Measurements from ENCODE around the gene DLG1. TPM values are rescaled to one million over a fixed set of nuclear protein-coding genes. Genes with fewer than 3 reads are reported as not detected.

DLG1 gene
- total RNA-seq, 1 experiment from 2014 or later: 89.8 TPM

DNA sequence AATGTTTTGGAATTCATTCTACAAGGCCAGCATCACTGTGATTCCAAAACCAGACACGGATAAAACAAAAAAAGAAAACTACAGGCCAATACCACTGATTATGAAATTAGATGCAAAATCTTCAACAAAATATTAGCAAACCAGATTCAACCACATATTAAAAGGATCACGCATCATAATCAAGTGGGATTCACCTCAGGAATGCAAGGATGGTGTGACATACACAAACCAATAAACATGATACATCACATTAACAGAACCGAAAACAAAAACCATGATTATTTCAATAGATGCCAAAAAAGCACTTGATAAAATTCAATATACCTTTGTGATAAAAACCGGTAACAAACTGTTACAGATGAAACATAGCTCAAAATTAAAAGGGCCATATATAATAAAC, 48.9 kb downstream of the DLG1 start:
- Histone ChIP-seq H3K4me3 (replicated peaks in 1 of 2; ENCODE audit: low read depth in 1 of 2, low read length in 2 of 2) (no peak overlapping the region), H3K27me3 (ENCODE audit: insufficient read depth, low read length) (no peaks in the 10 kb centered on the region), H3K27ac (ENCODE audit: low read depth, low read length) (no peak overlapping the region), H3K4me2 (ENCODE audit: low read length) (no peak overlapping the region), H3K79me2 (ENCODE audit: insufficient read depth, low read length) (peaks cover 96% of the 10 kb centered on the region), H3K9me3 (ENCODE audit: control insufficient read depth in 1 of 2, insufficient read depth in 1 of 2, low read depth in 1 of 2, low read length in 2 of 2) (peaks cover 8 to 24% of the 10 kb centered on the region in 2 experiments; a peak in 2 of 4 replicates), H2AFZ (ENCODE audit: low read depth, low read length, poor library complexity, severe bottlenecking) (no peak overlapping the region), H3K9me2 (ENCODE audit: insufficient read depth) (no peaks in the 10 kb centered on the region), H3K9ac (ENCODE audit: low read length) (no peak overlapping the region), H4K20me1 (ENCODE audit: insufficient read depth) (no peaks in the 10 kb centered on the region), H3K4me1 (ENCODE audit: control insufficient read depth in 1 of 2, insufficient read depth in 2 of 2, low read length in 2 of 2) (no peaks in the 10 kb centered on the region), H3K36me3 (ENCODE audit: control insufficient read depth in 1 of 2, insufficient read depth in 2 of 2, low read length in 2 of 2) (peaks cover 0 to 30% of the 10 kb centered on the region in 2 experiments; a peak in 2 of 4 replicates)
- ChIA-PET RAD21 (ENCODE audit: low non-redundant PET in 1 of 2, low total read pairs in 2 of 2, uncharacterized antibody in 2 of 2, unreplicated experiment in 2 of 2) (no interaction called here), CTCF (no interaction called here), POLR2A (no interaction called here)
- no peak for ATAC-seq
- BruUV-seq (replicated peaks): no TSS peak
- TF ChIP-seq, protein P1, sequence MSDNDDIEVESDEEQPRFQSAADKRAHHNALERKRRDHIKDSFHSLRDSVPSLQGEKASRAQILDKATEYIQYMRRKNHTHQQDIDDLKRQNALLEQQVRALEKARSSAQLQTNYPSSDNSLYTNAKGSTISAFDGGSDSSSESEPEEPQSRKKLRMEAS (IDR thresholded peaks at IDR 0.05): no peak
- TF ChIP-seq EZH2 (IDR thresholded peaks at IDR 0.05) (no peak), TCF7L2 (IDR thresholded peaks at IDR 0.05; ENCODE audit: borderline replicate concordance, extremely low read depth, insufficient read depth, insufficient read length) (no peak), CEBPB (IDR thresholded peaks at IDR 0.05; ENCODE audit: low read depth) (no peak)
- no peak for DNase-seq (ENCODE audit: low read depth, low spot score)
- intact Hi-C loops (cut with micrococcal nuclease): no loop called here

DNA sequence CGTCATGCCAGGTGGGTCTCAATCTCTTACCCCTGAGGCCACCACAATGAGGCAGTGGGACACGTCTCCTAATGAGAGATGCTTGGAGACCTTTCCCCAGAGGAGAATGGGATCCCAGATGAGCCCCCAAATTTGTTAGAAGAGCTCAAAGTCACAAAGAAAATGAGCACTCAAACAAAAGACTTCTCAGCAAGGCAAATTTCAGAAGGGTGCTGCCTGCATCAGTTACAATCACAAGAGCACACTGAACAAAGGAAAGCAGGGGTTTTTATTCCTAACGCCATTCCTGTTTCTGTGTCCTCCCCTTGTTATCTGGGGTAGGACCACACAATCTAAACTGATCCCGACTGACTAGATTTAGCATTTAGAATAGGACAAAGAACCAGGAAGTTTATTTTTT, 50.1 kb downstream of the DLG1 start:
- POLR2A ChIA-PET: no interaction called here

More for the DNA sequence above, 50.1 kb downstream of the DLG1 start:
- Histone ChIP-seq H3K9me3 (ENCODE audit: control insufficient read depth in 1 of 2, insufficient read depth in 1 of 2, low read depth in 1 of 2, low read length in 2 of 2) (peaks cover 15 to 31% of the 10 kb centered on the region in 2 experiments; a peak in 3 of 4 replicates), H3K4me1 (ENCODE audit: control insufficient read depth in 1 of 2, insufficient read depth in 2 of 2, low read length in 2 of 2) (no peaks in the 10 kb centered on the region), H3K4me3 (replicated peaks in 1 of 2; ENCODE audit: low read depth in 1 of 2, low read length in 2 of 2) (no peak overlapping the region), H3K79me2 (ENCODE audit: insufficient read depth, low read length) (peaks cover 96% of the 10 kb centered on the region), H3K36me3 (ENCODE audit: control insufficient read depth in 1 of 2, insufficient read depth in 2 of 2, low read length in 2 of 2) (peaks cover 0 to 39% of the 10 kb centered on the region in 2 experiments; a peak in 2 of 4 replicates), H3K27ac (ENCODE audit: low read depth, low read length) (no peak overlapping the region), H3K4me2 (ENCODE audit: low read length) (no peak overlapping the region), H3K9ac (ENCODE audit: low read length) (no peak overlapping the region), H3K9me2 (ENCODE audit: insufficient read depth) (no peaks in the 10 kb centered on the region), H3K27me3 (ENCODE audit: insufficient read depth, low read length) (no peaks in the 10 kb centered on the region), H2AFZ (ENCODE audit: low read depth, low read length, poor library complexity, severe bottlenecking) (no peak overlapping the region), H4K20me1 (ENCODE audit: insufficient read depth) (no peaks in the 10 kb centered on the region)
- CTCF ChIA-PET: no interaction called here
- intact Hi-C loops (cut with micrococcal nuclease): no loop called here
- RAD21 ChIA-PET (ENCODE audit: low non-redundant PET in 1 of 2, low total read pairs in 2 of 2, uncharacterized antibody in 2 of 2, unreplicated experiment in 2 of 2): no interaction called here
- no TSS peak for BruUV-seq (replicated peaks)
- ATAC-seq: no peak
- peak; percentile 33; the same call in 1 of the 2 replicates for TF ChIP-seq CBX3 (IDR thresholded peaks at IDR 0.05; ENCODE audit: low read depth)
- TF ChIP-seq, protein P1 (IDR thresholded peaks at IDR 0.05): no peak
- DNase-seq (ENCODE audit: low read depth, low spot score): no peak

All from HCT116 (cell line).